DMS153 treated with DMSO at 0.1 percent for 48 hours (cell line): ENCODE measurements around the gene EEPD1.
"Not testable (repeated sequence)": the region's sequence is repeated elsewhere in the genome, so short reads cannot be mapped to it uniquely, and the experiment has no call there.

Source experiments
- DNase-seq: peaks from one replicate; lab custom pipeline; 2025; ENCODE audit not compliant: unreplicated experiment; lab: John Stamatoyannopoulos, UW

Gene EEPD1

DNA sequence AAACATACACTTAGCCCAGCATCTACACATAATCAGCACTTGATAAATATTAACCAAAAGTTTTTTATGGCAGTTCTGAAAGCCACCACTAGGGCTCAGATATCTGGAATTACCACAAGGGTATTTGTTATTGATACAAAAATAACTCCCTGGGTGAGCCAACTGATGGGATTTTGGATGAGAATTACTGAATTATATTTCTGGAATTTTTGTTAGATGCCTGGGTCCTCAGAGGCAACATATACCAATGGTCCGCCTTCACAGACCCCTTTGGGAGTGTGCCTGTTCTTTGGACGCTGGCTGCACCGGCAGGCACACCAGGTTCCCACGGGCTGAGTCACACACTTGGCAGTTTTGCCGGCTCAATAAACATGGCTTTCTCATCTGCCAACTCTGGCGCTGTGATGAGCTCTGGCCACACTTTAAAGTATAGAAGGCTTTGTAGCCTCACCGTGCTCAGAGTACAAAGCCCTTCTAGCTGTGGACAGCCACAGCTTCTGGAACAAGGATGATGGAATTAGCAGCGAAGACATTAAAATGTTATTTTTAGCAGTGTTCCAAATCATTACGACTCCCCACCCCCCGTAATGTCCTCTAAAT is 24.5 kb upstream of the EEPD1 start:
- DNase-seq: peak; percentile 87

- DNase-seq: peak; percentile 82
These were observed 24.0 kb upstream of the EEPD1 start for GRCh38 chr7:36129048-36129534.

- no peak for DNase-seq
These were observed 22.7 kb upstream of the EEPD1 start for GRCh38 chr7:36130236-36130945.

DNA sequence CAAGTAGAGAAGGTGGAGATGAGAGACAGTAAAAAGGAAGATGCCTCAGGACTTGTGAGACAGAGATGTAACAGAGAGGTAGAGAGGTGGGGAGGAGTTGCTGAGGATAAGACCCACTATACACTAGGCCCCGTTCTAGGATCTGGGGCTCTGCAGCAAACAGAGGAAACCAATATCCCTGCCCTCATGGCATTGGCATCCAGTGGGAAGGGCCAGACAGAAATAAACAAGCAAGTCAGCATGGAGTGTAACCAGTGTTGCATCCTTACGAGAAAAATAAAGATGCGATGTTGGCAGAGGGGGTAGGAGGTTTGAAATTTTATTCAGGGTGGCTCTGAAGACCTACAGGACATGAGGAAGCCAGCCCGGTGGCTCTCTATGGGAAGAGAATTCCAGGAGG is 22.0 kb upstream of the EEPD1 start:
- no peak for DNase-seq

DNA sequence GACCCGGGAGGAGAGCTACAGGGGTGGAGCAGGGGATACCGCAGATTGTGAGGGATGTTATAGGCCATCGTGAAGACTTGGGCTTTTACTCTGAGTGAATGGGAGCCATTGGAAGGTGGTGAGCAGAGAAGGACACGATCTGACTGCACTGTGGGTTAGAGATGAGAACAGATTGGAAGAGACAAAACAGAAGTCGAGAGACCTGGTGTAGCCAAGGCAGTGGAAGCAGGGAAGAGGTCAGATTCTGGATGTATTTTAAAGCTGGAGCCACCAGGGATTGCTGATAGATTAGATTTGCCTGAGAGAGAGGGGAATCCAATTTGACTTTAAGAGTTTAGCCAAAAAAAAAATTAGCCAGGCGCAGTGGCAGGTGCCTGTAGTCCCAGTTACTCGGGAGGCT is 21.6 kb upstream of the EEPD1 start:
- DNase-seq: no peak

DNA sequence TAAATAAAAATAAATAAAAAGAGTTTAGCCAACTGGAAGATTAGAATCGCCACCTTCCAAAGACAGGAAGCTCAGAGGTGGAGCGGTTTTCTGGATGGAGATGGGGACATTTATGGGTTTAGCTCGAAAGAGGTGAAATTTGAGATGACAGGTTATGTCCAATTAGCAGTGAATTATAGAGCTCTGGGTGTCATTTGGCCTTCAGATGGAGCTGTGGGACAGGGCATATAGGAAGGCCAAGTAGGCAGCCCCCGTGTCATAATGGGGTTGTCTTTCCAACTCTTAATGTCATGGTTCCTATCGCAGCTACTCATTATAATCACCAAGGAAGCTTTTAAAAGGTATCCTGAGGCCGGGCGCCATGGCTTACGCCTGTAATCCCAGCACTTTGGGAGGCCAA is 21.0 kb upstream of the EEPD1 start:
- no peak for DNase-seq

DNA sequence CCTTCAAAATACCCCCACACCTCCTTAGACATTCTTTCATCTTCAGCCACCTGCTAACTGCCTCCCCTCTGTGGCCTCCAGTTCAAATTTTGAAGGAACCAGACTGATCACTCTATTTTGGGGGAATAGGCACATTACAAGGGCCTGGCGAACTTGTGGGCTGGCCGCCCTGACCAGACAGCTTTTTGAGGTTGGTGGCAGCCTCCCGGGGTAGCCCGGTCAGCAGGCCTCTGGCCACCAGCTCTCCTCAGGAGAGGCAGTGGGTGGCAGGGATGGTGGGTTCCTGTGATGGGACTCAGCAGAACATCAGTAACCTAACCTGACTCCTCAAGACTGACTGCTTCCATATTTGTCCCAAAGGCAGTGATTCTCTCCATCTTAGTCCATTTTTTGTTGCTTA is 17.4 kb upstream of the EEPD1 start:
- no peak for DNase-seq

DNA sequence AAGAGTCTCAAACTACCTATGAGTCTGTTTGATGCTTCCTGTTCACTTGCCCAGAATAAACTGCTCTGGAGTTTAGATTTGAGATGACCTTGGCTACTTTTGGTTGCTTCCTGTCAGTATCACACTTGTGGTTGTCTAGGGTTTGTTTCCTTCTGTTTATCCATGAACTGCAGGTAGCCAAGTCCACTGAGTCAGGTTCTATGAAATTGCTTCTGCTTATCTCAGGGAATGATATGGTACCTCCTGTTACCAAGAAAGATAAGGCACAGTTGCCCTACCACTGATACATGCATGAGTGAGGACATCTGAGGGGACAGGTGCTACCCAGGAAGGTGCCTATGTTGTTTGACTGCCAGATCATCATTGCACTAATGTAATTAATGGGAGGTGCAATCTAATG is 15.8 kb upstream of the EEPD1 start:
- no peak for DNase-seq

DNA sequence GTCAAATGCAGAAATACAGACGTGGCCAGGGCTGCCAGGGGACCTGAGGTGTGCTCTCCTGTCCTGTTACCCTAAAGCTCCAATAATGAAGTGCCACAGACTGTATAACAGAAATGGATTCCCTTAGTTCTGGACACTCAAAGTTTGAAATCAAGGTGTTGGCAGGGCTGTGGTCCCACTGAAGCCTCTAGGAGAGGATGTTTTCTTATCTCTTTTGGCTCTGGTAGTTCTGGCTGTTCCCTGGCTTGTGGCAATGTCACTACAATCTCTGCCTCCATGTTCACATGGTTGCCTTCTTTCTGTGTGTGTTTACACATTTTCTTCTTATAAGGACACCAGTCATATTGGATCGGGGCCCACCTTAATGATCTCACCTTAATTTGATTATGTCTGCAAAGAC is 15.3 kb upstream of the EEPD1 start:
- DNase-seq: no peak

DNA sequence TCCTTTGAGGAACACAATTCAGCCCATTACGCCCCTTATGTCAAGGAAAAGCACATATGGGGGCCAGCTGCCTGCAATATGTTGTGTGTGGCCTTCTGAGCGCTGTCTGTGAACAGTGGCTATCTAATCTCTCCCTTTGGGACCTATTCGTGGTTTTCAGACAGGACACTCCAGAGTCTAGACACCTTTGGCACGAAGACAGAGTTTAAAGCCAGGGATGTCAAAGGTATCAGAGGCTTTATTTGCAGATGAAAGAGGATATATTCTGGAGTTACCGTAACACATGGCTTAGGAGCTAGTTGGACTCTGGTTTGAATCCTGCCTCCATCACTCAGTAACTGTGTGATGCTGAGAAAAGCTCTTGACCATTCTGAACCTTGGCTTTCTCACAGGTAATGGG is 14.8 kb upstream of the EEPD1 start:
- no peak for DNase-seq

DNA sequence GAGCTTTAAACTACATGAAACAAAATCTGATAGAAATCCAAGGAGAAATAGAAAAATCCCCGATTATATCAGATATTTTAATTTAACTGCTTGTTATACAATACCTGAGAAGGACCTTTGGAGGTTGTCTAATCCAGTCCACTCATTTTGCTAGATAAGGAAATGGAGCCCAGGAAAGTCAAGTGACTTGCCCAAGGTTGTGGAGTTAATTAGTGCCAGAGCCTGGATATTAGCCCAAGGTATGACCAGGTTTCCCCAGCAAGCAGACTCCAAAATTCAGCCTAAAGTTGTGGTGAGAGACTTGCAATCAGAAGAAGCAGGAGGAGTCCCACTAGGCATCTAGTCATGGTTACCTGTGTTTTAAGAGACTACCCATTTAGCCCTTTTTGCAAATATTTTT is 11.7 kb upstream of the EEPD1 start:
- no peak for DNase-seq

DNA sequence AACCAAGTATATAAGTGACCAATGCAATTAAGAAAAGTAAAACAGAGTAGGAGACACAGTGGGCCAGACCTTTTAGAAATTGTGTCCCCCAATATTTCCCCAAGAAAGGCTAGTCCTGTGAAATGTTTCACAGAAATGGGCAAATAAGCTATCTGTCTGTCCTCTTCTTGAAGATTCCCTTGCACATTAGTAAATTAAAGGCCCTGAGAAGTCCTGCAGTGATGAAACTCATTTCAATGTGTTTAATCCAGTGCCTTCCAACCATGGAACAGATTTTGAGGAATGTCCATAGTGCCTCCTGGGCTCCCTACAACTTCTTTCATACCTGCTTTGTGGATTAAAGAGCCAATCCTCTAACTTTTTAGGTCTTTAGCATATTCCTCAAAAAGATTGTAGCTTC is 11.2 kb upstream of the EEPD1 start:
- no peak for DNase-seq

GRCh38 chr7:36144189-36144588 is 8.9 kb upstream of the EEPD1 start:
- DNase-seq: no peak

- no peak for DNase-seq
These were observed 7.4 kb upstream of the EEPD1 start for GRCh38 chr7:36145686-36146085.

GRCh38 chr7:36147361-36147760 is 5.7 kb upstream of the EEPD1 start:
- no peak for DNase-seq

- no peak for DNase-seq
These were observed 4.5 kb upstream of the EEPD1 start for GRCh38 chr7:36148422-36149065.

DNA sequence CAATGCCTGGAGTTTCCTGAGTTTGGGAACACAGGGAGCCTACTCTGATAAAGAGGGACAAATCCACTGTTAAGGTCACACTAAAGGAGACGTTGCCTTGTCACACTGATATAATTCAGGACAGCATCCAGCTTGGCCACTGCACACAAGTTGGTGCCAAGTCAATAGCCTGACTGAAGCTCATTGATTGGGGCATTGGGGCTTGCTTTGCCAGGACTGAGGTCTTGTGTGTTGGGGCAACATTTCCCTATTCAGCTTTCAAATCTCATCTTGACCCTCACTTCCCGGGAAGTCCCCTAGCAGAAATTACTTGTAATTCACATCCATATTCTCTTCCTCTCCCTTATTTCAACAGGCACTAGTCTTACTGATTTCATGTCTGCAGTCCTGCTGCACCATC is 3.8 kb upstream of the EEPD1 start:
- not testable (repeated sequence) for DNase-seq

DNA sequence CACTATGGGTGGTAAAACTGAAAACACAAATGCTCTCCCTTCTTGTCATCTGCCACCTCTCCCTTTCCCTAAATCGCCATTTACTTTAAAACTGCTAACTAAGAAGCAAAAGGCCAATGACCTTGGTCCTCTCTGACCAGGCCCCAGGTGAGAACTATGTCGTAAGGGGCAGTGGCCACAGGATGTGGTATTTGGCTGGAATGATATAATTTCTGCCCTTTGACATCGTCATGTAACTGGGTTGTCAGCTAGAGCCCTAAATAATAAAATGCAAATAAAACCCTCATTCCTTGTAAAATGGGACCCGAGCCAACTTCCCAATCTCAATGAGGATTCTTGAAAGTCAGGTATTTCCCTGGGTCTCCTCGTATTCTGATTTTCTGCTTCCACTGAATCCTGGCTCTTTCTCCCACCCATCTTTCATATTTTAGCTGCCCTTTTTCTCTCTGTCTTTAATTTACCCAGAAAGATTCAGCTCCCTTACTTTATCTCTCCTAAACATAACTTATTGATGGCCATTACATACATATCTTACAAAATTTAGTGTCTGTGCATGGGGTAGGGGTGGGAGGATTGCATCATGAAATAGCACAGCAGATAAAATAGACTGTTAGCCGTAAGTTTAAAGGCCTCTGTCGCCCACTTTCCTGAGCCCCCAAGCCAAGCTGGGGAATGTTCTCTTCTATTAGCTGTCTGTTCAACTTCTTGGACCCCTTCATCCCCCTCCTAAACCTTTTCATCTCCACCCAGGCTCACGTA is 3.2 kb upstream of the EEPD1 start:
- DNase-seq: no peak

GRCh38 chr7:36151921-36152755 is 916 bp upstream of the EEPD1 start:
- DNase-seq: peak; percentile 82

- DNase-seq: no peak
These were observed 580 bp downstream of the EEPD1 start for GRCh38 chr7:36153571-36154097.
